ENCODE results near the gene SSTR3.
"Not testable (repeated sequence)": the region's sequence is repeated elsewhere in the genome, so short reads cannot be mapped to it uniquely, and the experiment has no call there.

SSTR3 gene

DNA sequence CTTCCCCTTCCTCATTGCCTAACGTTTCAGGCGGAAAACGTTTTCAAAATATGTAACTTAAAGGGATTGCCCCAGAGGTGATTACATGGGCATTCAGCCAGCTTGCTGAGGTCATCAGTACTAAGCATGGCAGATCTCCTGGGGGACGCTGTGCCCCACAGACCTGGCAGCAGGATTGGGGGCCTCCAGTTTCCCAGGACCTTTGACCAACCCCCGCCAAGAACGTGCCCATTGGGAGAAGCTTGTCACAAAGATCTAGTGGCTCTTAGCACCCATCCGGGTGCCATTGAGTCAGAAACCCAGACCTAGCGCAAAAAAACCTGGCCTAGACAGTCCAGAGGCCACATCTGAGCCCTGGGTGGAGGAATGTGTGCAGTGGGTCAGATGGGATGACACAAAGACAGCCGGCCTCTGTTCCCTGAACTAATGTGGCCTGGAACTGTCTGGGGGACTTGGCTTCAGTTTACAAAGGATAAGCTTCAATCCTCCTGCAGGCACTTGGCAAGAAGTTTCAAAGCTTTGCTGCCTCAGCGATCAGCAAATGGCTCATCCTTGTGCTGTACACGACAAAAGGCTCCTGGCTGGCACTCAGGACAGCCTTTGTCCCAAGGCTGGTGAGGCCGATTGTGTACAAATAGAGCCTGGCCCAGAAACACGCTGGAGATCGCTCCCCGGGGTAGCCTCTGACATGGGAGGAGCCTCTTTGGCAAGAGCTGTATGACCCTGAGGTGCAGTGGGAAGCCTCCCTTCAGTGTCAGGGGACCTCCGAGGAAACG, 33.7 kb downstream of the SSTR3 start:
- DNase-seq, result no peak

GRCh38 chr22:37177755-37178154, 34.5 kb downstream of the SSTR3 start:
- no peak for DNase-seq

- no peak for DNase-seq
Measured at GRCh38 chr22:37177221-37177620, 35.1 kb downstream of the SSTR3 start.

DNA sequence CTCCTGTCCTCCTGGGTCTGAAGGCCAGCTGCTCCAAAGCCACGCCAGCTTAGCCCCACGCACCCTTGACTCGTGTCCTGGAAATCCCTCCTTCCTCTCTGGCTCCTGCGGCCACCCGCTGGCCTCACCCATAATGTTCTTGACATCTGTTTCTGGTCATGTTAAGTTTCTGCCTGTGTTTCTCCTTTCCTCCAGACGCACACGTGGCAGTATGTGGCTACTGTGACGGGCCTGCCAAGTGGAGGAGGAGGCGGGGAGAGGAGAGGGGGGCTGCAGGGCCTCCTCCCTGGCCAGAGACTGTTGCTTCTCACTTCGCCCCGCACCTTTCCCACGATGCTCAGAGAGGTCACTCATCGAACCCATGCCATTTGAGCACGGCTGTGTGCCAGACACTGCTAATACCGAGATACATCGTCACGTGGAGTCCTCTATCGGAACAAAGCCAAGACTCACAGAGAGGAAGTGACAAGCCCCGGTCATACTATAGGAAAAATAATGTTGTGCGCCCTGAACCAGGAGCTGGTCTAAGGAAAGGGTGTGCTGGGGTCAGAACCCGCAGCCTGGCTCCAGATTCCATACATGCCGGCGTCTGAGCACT, 35.7 kb downstream of the SSTR3 start:
- no peak for DNase-seq

DNA sequence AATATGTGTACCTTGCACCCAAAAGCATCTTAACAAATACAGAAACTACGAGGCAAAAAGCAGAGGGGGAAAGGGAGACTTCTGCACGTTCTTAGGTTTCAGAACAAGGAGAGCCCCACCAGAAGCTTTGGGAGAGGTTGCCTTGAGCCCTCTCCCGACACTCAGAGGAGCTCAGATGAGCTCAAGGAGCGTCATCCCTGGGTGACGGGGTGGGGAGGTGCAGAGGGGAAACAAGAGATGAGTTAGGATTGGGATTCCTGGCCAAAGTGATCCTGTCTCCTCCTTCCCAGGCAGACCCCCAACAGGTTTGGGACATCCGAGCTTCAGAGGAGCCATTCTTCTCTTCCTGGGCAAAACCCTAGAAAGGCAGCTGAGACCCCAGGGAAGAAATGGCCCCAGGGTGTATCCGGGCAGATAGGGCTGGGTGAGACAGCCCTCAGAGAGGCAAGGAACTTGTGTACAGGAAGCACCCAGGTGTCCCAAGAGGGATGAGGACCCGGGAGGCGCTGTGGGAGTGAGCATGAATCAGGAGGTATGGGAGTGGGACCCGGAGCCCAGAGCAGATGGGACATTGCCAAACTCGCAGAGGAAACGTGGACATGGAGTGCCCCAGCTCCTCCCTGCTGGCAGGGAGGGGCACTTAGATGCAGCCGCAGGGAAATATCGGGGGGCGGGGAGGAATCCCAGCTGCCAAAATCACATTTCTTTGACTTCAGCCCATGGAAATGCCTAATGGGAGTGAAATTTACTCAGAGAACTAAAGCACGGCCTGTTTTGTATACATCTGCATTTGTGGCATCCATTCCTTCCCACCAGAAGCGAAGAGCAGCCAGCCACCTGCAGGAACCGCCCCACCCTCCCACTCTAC, 36.6 kb downstream of the SSTR3 start:
- DNase-seq, result no peak

- no peak for DNase-seq
Measured at GRCh38 chr22:37174964-37175363, 37.3 kb downstream of the SSTR3 start.

DNA sequence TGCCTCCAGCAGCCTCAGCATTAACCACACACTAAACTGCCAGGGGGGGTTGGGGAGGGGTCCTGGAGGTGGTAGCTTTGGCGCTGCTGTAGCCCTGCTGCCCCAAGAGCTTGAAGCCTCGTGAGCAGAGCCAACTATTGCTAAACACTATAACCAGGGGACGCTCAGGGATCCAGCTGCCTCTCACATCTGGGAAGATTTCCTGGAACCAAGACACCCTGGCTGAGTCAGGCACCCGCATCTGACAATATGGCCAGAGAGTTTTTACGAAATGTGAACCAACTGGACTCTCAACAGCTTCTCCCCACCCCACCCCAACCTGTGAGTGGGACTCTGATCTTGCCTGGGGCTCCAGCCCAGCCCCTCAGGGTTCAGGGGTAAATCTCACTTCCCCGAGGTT, 38.6 kb downstream of the SSTR3 start:
- no peak for DNase-seq

GRCh38 chr22:37172266-37173245, 39.7 kb downstream of the SSTR3 start:
- DNase-seq, result no peak

- DNase-seq, result no peak
Measured at GRCh38 chr22:37171662-37172061, 40.6 kb downstream of the SSTR3 start.

GRCh38 chr22:37170689-37171405, 41.4 kb downstream of the SSTR3 start:
- DNase-seq, result not testable (repeated sequence)

DNA sequence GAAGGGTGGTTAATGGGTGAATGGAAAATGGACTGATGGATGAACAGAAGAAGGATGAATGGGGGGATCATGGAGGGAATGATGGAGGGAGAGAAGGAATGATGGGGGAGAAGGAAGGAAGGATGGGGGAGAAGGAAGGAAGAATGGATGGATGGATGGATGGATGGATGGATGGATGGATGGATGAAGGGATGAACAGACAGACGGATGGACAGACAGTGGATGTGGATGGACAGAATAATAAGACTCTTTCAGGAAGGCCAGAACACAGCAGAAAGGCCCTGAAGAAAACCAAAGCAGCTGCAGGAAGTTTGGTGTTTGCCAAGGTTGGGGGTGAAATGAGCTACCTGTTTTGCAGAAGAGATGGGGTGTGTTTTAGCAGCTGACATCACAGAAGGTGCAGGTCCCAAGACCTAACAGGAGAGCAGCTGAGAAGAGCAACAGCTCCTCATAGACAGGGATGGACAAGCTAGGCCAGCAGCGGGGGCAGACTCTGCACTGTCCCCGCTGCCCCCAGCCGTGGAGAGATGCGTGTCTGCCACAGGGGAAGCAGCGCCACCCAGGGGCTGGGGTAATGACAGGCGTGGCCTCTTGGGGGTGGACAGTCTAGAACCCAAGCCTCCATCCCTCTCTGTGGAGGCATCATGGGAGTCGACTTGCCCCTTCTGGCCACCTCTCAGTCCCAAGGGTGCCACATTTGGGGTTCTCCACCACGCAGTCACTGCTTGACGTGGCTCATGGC, 42.2 kb downstream of the SSTR3 start:
- DNase-seq, result no peak

DNA sequence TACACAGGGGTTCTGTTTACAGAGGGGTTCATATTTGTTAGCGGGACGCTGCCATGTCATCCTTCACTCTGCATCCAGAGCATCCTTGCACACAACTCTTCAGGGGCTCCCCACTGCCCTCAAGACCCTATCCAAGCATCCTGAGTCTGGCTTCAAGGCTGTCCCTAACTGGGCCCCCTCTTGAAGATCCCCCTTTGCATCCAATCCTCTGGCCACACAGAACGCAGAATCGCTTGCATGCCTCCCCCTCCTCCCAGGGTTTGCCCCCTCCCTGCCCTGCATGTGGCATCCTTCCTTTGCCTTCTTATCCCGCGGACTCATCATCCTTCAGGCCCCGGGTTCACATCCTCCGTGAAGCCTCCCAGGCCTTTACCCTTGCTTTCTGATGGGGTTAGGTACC, 42.9 kb downstream of the SSTR3 start:
- DNase-seq, result no peak

DNA sequence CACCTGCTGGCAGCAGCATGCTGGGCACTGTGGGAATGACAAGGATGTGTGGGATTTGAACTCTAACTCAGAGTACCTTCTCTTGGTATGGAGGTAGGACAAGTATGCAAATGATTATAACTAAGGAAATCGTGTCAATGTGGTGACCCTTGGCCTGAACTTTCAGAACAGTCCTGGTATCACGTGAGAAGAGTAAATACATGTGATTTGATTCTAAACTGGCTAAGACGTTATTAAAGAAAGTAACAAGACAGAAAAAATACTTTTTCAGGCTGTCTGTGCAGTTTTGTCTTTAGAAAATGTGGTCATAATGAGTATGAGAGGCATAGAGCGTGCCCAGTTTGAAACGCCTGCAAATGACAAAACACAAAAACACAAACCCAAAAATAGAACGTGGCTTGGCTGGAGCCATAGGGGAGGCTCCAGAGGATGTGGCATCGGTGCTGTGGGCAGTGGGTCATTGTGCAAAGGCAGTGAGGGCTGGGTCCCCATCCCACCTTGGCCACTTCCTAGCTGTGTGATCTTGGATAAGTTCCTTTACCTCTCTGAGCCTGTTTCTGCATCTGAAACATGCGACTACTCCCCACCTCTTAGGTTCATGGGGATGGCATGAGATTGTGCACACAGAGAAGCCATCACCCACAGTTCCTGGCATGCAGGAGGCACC, 44.2 kb downstream of the SSTR3 start:
- DNase-seq, result no peak

DNA sequence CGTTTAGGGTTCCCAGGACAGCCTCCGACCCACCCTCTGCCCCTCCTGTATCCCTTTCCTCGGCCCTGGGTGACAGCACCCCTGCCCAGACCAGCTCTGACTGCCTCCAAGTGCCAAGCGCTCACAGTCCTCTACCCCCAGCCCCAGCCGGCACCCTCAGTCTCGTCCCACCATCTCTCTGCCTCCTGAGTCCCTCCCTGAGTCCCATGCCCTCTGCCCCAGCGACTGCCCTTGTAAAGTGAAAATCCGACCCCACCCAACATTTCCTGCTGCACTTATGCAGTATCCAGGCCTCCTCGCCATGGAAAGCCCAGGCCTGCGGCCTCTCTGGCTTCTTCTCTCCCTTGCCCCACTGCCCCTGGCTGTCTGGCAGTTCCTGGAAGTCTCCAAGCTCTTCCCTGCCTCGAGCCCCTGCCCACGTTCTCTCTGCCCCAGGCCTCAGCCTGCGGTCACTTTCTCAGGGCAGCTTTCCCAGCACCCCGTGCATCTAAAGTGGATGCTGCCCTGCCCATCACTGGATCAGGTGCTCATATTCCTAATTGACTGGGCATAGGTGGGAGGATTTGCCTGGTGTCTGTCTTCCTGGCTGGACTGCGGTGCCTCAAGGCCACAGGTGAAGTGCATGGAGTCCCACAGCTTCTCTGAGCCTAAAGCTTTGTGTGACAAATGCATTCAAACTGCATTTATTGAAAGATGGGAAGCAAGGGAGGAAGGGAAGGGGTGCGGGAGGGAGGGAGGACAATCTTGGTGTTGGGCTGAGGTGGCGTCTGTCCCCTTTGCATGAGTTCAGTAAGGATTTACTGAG, 44.9 kb downstream of the SSTR3 start:
- DNase-seq, result no peak

DNA sequence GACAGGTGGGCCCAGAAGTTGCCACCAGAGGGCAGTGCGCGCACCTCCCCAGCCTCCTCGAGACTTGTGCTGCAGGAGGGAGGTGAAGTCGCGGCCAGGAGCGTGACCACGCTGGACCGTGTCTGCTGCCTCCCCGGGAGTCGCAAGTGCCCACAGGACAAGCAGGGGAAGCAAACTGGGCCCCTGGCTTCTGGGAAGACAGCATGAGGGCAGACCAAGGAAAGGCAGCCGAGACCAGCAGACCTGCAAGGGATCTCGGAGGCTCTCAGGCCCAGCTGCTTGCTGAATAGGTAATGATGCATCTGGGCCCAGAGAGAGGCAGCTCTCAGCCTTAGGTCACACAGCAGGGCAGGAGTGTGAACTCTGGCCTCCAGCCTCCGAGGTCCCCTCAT, 45.6 kb downstream of the SSTR3 start:
- DNase-seq, result peak; percentile 43

- no peak for DNase-seq
Measured at GRCh38 chr22:37165940-37166674, 46.2 kb downstream of the SSTR3 start.

DNA sequence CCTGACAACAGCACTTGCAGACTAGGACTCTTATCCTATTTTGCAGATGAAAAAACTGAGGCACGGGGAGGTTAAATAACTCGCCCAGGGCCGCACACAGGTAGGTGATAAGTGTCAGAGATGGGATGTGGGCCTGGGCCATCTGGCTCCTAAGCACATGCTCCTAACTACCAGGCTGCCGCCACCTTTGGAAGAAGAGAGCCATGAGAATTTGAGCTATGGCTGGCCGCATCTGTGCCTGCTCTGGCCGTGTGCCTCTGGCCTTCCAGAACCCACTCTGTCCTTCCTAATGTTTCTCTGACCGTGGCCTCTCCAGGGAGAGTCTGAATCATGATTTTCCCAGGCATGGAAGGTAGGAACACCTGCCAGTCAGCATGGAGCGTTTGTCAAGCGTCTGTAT, 47.2 kb downstream of the SSTR3 start:
- DNase-seq, result no peak

- no peak for DNase-seq
Measured at GRCh38 chr22:37164505-37164887, 47.8 kb downstream of the SSTR3 start.

Measured in NCI-H2171 (cell line).